Activated naive CD8-positive, alpha-beta T cell treated with anti-CD3 and anti-CD28 coated beads, Interleukin-2, amount 50 U/mL, for 24 hours (primary cell): ENCODE measurements around the gene DCP2.
A peak's percentile ranks its signal among the peaks of the same experiment; 100 is the strongest.

Source experiments
- ATAC-seq: fragments of 150-1000 bp; cut with Tn5 transposase; one replicate; pipeline ENCODE4 v1.10.0; 2021
- DNase-seq: peaks from one replicate; pipeline ENCODE4 v3.0.0; 2021
- H3K27ac Mint-ChIP-seq: one replicate; pipeline ENCODE4 v1.8.0; 2021; ENCODE audit warnings: mild to moderate bottlenecking, mixed read lengths
- H3K27me3 Mint-ChIP-seq: one replicate; pipeline ENCODE4 v1.8.0; 2021; ENCODE audit warnings: mixed read lengths
- H3K36me3 Mint-ChIP-seq: one replicate; pipeline ENCODE4 v1.8.0; 2021; ENCODE audit warnings: low read depth, mixed read lengths
- H3K4me1 Mint-ChIP-seq: one replicate; pipeline ENCODE4 v1.8.0; 2021; ENCODE audit warnings: mixed read lengths
- H3K4me3 Mint-ChIP-seq: one replicate; pipeline ENCODE4 v1.8.0; 2021; ENCODE audit warnings: mild to moderate bottlenecking, moderate library complexity, mixed read lengths
- H3K9me3 Mint-ChIP-seq: one replicate; pipeline ENCODE4 v1.8.0; 2021; ENCODE audit warnings: mixed read lengths

Gene DCP2

GRCh38 chr5:112977440-112977861 is 853 bp downstream of the DCP2 start:
- peaks cover 55% of the 10 kb centered on the region for H3K4me1 Mint-ChIP-seq
- H3K36me3 Mint-ChIP-seq: peaks cover 17% of the 10 kb centered on the region
- peak overlapping the region; percentile 94 for H3K27ac Mint-ChIP-seq
- H3K9me3 Mint-ChIP-seq: no peaks in the 10 kb centered on the region
- DNase-seq (no peak), ATAC-seq (no peak)
- no peaks in the 10 kb centered on the region for H3K27me3 Mint-ChIP-seq
- peak overlapping the region; percentile 99 for H3K4me3 Mint-ChIP-seq

- DNase-seq (no peak), ATAC-seq (no peak)
- no peak overlapping the region for H3K27ac Mint-ChIP-seq
- peak overlapping the region; percentile 99 for H3K4me3 Mint-ChIP-seq
- peaks cover 29% of the 10 kb centered on the region for H3K36me3 Mint-ChIP-seq
- no peaks in the 10 kb centered on the region for H3K27me3 Mint-ChIP-seq
- peaks cover 65% of the 10 kb centered on the region for H3K4me1 Mint-ChIP-seq
- H3K9me3 Mint-ChIP-seq: no peaks in the 10 kb centered on the region
These were observed 2.2 kb downstream of the DCP2 start for GRCh38 chr5:112978836-112979235.

DNA sequence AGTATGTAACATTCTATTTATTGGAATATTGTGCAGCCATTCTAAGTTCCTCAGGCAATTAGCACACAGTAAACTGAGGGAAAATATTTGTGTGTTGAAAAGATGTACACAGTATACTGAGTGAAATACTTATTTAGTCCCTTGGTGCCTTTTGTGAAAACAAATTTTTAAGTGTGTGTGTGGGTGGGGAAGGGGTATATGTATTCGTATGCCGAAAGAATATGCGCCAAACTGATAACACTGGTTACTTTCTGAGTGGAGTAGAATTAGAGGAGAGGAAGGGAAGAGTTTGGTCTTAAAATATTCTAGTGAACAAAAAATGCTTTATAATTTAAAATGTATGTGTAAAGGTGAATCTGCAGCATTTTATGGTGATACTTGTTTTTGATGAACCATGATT is 3.1 kb downstream of the DCP2 start:
- no peak for DNase-seq
- Mint-ChIP-seq H3K36me3 (peaks cover 29% of the 10 kb centered on the region), H3K27ac (peak overlapping the region; percentile 40), H3K27me3 (no peaks in the 10 kb centered on the region), H3K9me3 (no peaks in the 10 kb centered on the region), H3K4me1 (peaks cover 71% of the 10 kb centered on the region), H3K4me3 (peak overlapping the region; percentile 73)
- no peak for ATAC-seq

- Mint-ChIP-seq H3K27me3 (no peaks in the 10 kb centered on the region), H3K4me1 (peaks cover 56% of the 10 kb centered on the region), H3K27ac (no peak overlapping the region), H3K36me3 (peaks cover 33% of the 10 kb centered on the region), H3K9me3 (no peaks in the 10 kb centered on the region), H3K4me3 (no peak overlapping the region)
- ATAC-seq (no peak), DNase-seq (no peak)
These were observed 6.8 kb downstream of the DCP2 start for GRCh38 chr5:112983363-112983762.

DNA sequence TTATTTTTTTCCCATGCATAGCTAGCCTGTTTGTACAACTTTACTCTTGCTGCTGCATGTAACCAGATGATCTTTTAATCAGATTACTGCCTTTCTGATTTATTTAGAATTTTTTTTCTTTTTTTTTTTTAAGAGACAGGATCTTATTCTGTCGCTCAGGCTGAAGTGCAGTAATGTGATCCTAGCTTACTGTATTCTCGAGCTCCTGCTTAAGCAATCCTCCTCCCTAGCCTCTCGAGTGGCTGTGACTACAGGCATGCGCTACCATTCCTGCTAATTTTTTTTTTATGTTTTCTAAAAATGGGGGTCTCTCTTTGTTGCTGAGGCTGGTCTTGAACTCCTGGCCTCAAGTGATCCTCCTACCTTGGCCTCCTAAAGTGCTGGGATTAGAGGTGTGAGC is 9.6 kb downstream of the DCP2 start:
- ATAC-seq (no peak), DNase-seq (no peak)
- Mint-ChIP-seq H3K4me3 (no peak overlapping the region), H3K27ac (no peak overlapping the region), H3K9me3 (no peaks in the 10 kb centered on the region), H3K36me3 (peaks cover 34% of the 10 kb centered on the region), H3K27me3 (no peaks in the 10 kb centered on the region), H3K4me1 (peaks cover 38% of the 10 kb centered on the region)

DNA sequence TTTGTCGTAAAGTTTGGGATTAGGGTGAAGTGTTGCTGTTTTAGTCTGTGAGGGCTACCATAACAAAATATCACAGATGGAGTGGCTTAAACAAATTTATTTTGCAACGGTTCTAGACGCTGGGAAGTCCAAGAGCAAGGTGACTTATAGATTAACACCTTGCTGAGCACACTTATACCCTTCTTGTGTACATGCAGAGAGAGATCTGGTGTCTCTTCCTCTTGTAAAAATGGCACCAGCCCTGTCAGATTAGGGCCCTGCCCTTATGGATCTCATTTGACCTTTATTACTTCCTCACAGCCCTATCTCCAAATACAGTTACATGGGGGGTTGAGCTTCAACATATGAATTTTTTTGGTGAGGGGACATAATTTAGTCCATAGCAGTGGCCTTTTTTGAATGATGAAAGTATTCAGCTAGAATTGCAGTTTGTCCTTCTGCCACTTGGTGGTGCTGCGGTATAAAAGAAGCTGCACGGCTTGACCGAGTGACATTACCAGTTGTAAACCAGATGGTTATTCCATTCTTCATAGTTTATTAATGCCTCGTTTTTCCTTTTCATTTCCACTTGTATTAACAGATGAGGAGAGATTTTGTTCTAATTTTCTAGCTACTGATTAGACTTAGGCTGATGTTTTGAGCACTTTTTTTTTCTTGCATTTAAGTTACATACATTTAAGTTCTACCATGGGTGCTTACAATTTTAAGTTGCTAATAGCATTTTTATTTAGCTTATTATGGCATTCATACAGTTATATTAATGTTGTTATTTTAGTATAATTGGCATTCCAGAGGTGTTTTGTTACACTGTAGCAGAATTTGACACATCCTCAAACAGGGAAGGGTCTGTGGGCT is 19.4 kb downstream of the DCP2 start:
- peak; percentile 71 for ATAC-seq
- Mint-ChIP-seq H3K27me3 (no peaks in the 10 kb centered on the region), H3K36me3 (peaks cover 28% of the 10 kb centered on the region), H3K9me3 (no peaks in the 10 kb centered on the region), H3K4me1 (peaks cover 16% of the 10 kb centered on the region), H3K27ac (no peak overlapping the region), H3K4me3 (no peak overlapping the region)
- peak; percentile 81 for DNase-seq

GRCh38 chr5:112996830-112997374 is 20.3 kb downstream of the DCP2 start:
- Mint-ChIP-seq H3K27me3 (no peaks in the 10 kb centered on the region), H3K27ac (no peak overlapping the region), H3K36me3 (peaks cover 35% of the 10 kb centered on the region), H3K4me1 (peaks cover 14% of the 10 kb centered on the region), H3K4me3 (no peak overlapping the region), H3K9me3 (no peaks in the 10 kb centered on the region)
- DNase-seq (no peak), ATAC-seq (no peak)

GRCh38 chr5:112998296-112998695 is 21.7 kb downstream of the DCP2 start:
- ATAC-seq: no peak

GRCh38 chr5:113000466-113000865 is 23.9 kb downstream of the DCP2 start:
- peaks cover 15% of the 10 kb centered on the region for H3K4me1 Mint-ChIP-seq
- peaks cover 46% of the 10 kb centered on the region for H3K36me3 Mint-ChIP-seq
- no peak overlapping the region for H3K4me3 Mint-ChIP-seq
- no peak for ATAC-seq
- no peaks in the 10 kb centered on the region for H3K27me3 Mint-ChIP-seq
- DNase-seq: no peak
- H3K9me3 Mint-ChIP-seq: no peaks in the 10 kb centered on the region
- no peak overlapping the region for H3K27ac Mint-ChIP-seq

More at GRCh38 chr5:112998296-112998695, 21.7 kb downstream of the DCP2 start:
- no peaks in the 10 kb centered on the region for H3K27me3 Mint-ChIP-seq
- no peaks in the 10 kb centered on the region for H3K9me3 Mint-ChIP-seq
- no peak overlapping the region for H3K4me3 Mint-ChIP-seq
- H3K36me3 Mint-ChIP-seq: peaks cover 37% of the 10 kb centered on the region
- DNase-seq: no peak
- no peak overlapping the region for H3K27ac Mint-ChIP-seq
- H3K4me1 Mint-ChIP-seq: peaks cover 12% of the 10 kb centered on the region

DNA sequence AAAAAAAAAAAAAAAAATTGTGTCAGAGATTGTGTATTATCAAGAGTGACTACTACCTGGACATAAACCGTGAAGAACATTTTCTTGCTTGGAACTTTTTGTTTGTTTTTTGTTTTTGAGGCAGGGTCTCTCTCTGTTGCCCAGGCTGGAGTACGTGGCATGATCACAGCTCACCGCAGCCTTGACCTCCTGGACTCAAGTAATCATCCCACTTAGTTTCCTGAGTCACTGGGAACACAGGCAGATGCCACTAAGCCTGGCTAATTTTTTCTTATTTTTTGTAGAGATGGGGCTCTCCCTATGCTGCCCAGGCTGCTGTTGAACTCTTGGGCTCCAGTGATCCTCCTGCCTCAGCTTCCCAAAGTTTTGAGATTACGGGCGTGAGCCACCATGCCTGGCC is 25.8 kb downstream of the DCP2 start:
- no peak overlapping the region for H3K27ac Mint-ChIP-seq
- H3K9me3 Mint-ChIP-seq: no peaks in the 10 kb centered on the region
- H3K4me3 Mint-ChIP-seq: no peak overlapping the region
- no peak for ATAC-seq
- H3K27me3 Mint-ChIP-seq: no peaks in the 10 kb centered on the region
- H3K36me3 Mint-ChIP-seq: peaks cover 38% of the 10 kb centered on the region
- no peak for DNase-seq
- peaks cover 7% of the 10 kb centered on the region for H3K4me1 Mint-ChIP-seq

DNA sequence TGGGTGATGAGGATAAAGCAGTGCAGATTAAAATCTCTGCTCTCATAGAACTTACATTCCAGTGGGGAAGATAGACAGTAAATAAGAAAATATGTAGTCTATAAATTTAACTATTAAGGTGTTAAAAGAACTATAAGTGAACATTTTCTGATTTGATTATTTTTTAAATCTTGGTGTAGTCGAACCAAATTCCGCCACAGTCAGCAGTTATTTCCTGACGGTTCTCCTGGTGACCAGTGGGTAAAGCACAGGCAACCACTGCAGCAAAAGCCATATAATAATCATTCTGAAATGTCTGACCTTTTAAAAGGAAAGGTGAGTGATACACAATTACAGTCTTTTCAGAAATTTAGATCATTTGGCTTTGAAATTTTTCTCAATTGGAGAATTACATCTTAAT is 27.2 kb downstream of the DCP2 start:
- peaks cover 7% of the 10 kb centered on the region for H3K4me1 Mint-ChIP-seq
- ATAC-seq: no peak
- H3K27me3 Mint-ChIP-seq: no peaks in the 10 kb centered on the region
- peaks cover 41% of the 10 kb centered on the region for H3K36me3 Mint-ChIP-seq
- no peak for DNase-seq
- no peaks in the 10 kb centered on the region for H3K9me3 Mint-ChIP-seq
- no peak overlapping the region for H3K27ac Mint-ChIP-seq
- H3K4me3 Mint-ChIP-seq: no peak overlapping the region

DNA sequence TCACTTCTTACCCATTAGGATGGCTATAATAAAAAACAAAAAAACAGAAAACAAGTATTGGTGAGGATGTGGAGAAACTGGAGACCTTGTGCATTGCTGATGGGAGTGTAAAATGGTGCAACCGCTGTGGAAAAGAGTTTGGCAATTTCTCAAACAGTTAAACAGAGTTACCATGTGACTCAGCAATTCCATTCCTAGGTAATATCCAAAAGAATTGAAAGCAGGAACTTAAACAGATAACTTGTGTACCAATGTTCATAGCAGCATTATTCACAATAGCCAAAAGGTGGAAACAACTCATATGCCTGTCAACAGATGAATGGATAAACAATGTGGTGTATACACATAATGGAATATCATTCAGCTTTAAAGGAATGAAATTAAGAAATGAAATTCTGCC is 28.9 kb downstream of the DCP2 start:
- Mint-ChIP-seq H3K27ac (no peak overlapping the region), H3K9me3 (no peaks in the 10 kb centered on the region), H3K4me1 (peaks cover 7% of the 10 kb centered on the region), H3K4me3 (no peak overlapping the region), H3K36me3 (peaks cover 45% of the 10 kb centered on the region), H3K27me3 (no peaks in the 10 kb centered on the region)
- no peak for ATAC-seq
- no peak for DNase-seq

DNA sequence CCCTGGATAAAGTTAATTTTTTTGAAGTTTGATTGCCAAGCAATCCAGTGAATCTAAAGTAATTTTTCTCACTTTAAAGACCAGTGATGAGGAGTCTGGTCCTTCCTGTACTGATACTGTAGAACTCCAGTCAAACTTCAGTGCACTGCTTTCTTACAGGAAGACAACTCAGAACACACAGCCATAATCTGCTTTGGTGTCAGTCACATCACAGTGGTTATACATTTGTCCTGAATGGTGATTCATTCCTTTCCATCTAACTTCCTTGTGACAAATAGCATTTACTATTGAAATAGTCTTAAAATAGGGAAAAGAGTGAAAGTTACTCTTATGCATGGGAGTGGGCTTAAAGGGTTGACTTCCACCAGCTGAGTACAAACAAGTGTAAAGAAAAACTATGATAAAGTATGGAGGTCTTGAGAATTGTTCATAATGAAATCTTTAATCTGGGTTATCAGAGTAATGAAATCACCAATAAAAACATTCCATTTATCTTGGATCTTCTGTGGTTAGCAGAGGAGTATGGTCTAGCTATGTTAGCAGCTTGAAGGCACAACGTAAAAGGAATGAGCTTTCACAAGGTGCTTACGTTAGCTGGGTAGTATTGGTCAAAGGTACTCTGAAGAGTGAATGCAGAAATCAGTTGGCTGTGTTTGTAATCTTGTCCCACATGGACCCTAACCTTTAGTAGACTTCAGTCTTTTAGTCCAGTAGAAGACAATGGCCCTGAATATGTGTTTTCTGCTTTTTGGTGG is 41.5 kb downstream of the DCP2 start:
- H3K36me3 Mint-ChIP-seq: peaks cover 35% of the 10 kb centered on the region
- ATAC-seq (no peak), DNase-seq (no peak)
- no peak overlapping the region for H3K27ac Mint-ChIP-seq
- H3K4me3 Mint-ChIP-seq: no peak overlapping the region
- no peaks in the 10 kb centered on the region for H3K9me3 Mint-ChIP-seq
- H3K27me3 Mint-ChIP-seq: no peaks in the 10 kb centered on the region
- peaks cover 51% of the 10 kb centered on the region for H3K4me1 Mint-ChIP-seq

- ATAC-seq (no peak), DNase-seq (no peak)
- Mint-ChIP-seq H3K36me3 (peaks cover 27% of the 10 kb centered on the region), H3K27me3 (no peaks in the 10 kb centered on the region), H3K9me3 (no peaks in the 10 kb centered on the region), H3K4me3 (no peak overlapping the region), H3K27ac (no peak overlapping the region), H3K4me1 (peaks cover 54% of the 10 kb centered on the region)
These were observed 44.1 kb downstream of the DCP2 start for GRCh38 chr5:113020461-113021273.
